Sigmoid colon (tissue), 7 donors: ENCODE measurements around the gene APOL3. TPM values are rescaled to one million over a fixed set of nuclear protein-coding genes. Genes with fewer than 3 reads are reported as not detected.
A peak's percentile ranks its signal among the peaks of the same experiment; 100 is the strongest.
"Not testable (repeated sequence)": the region's sequence is repeated elsewhere in the genome, so short reads cannot be mapped to it uniquely, and the experiment has no call there.

ENCODE experiments used
- DNase-seq: peaks from one replicate; pipeline ENCODE4 v3.0.0-alpha.2; 2019
- H3K27ac ChIP-seq, 4 donors: fragments of 200-600 bp; sonication (generic); one replicate each; pipeline ENCODE4 v1.5.1; 2016 to 2019; ENCODE audit warnings: mild to moderate bottlenecking in 1 of 4
- H3K27me3 ChIP-seq, 3 donors: fragments of 200-600 bp; sonication (generic); one replicate each; pipeline ENCODE4 v1.5.1; 2019; ENCODE audit warnings: mild to moderate bottlenecking in 1 of 3
- H3K36me3 ChIP-seq, 4 donors: fragments of 200-600 bp; sonication (generic); one replicate each; pipeline ENCODE4 v1.5.1; 2016 to 2019
- H3K4me1 ChIP-seq, 4 donors: fragments of 200-600 bp; sonication (generic); one replicate each; pipeline ENCODE4 v1.5.1; 2017 to 2019
- H3K4me3 ChIP-seq, 4 donors: fragments of 200-600 bp; sonication (generic); one replicate each; pipeline ENCODE4 v1.5.1; 2017 to 2019; ENCODE audit warnings: mild to moderate bottlenecking in 2 of 4, moderate library complexity in 1 of 4
- H3K9me3 ChIP-seq, 4 donors: fragments of 200-600 bp in 3 of 4; sonication (generic) in 3 of 4; one replicate each; pipeline versions ENCODE4 v1.5.1 to v1.6.1; 2013 to 2019
- CTCF ChIP-seq, 4 experiments: fragments of 450-650 bp in 3 of 4; fragments of 200-600 bp in 1 of 4; IDR thresholded peaks; one replicate each; pipeline ENCODE4 v1.5.1; 2016 to 2019; ENCODE audit warnings: antibody characterized with exemption in 4 of 4, mild to moderate bottlenecking in 3 of 4, moderate library complexity in 2 of 4
- EP300 ChIP-seq, 4 donors: sonication (generic); formaldehyde crosslinking; IDR thresholded peaks; one replicate each; pipeline ENCODE4 v1.6.1; 2017; ENCODE audit warnings: antibody characterized with exemption in 4 of 4
- POLR2A ChIP-seq, 2 donors: fragments of 450-650 bp; IDR thresholded peaks; one replicate each; pipeline ENCODE4 v1.6.1; 2016; ENCODE audit warnings: antibody characterized with exemption in 2 of 2, mild to moderate bottlenecking in 2 of 2, moderate library complexity in 2 of 2
- POLR2AphosphoS5 ChIP-seq, 4 donors: sonication (generic); formaldehyde crosslinking; IDR thresholded peaks; one replicate each; pipeline ENCODE4 v1.6.1; 2017; ENCODE audit warnings: antibody characterized with exemption in 4 of 4
- WGBS, 2 donors: extraction: QIAGEN DNeasy Blood & Tissue Kit; methylation state at CpG; one replicate each; pipeline ENCODE4 v1.1.7; 2013; 5-methylcytosine and 5-hydroxymethylcytosine counted together
- intact Hi-C: fragments of 100-400 bp; cut with DNase I; formaldehyde crosslinking; loops from one replicate; pipeline ENCODE4 v1.15.1; 2023
- polyA plus RNA-seq, 3 donors: library from polyadenylated mRNA; stranded (reverse); fragments of 200-250 nt; gene quantifications; one replicate each; pipeline ENCODE4 v1.2.3, GENCODE V29; 2013
- total RNA-seq, 4 donors: library from RNA; depleted of rRNA; stranded (reverse); fragments of >200 nt; gene quantifications; one replicate each; pipeline ENCODE4 v1.1.0, GENCODE V29; 2016
- donor health status: healthy with polysubstance abuse.
- donor health status: Bipolar disorder and iron deficiency.
- donor health status: healthy.

The APOL3 gene
- total and polyA plus RNA-seq, 7 donors: 7.4 to 48.9 (median 27.4) TPM

- H3K9me3 ChIP-seq: no peaks in the 10 kb centered on the region
- H3K27ac ChIP-seq: peak overlapping the region; percentile 80 to 87 (median 84)
- H3K27me3 ChIP-seq: no peaks in the 10 kb centered on the region
- 78 to 85% methylated on average over 11 of the region's 11 CpGs for WGBS, 2 donors
- no peak for TF ChIP-seq POLR2AphosphoS5 (IDR thresholded peaks at IDR 0.05)
- no peak for TF ChIP-seq EP300 (IDR thresholded peaks at IDR 0.05)
- H3K4me1 ChIP-seq: peaks cover 0 to 12% (median 7%) of the 10 kb centered on the region in 4 donors
- DNase-seq: no peak
- H3K4me3 ChIP-seq: no peak overlapping the region
- no peaks in the 10 kb centered on the region for H3K36me3 ChIP-seq
- intact Hi-C loops: loop anchor here (1.0 to 5.0 kb wide), 7 partner anchors 59 to 772 kb away; partner anchors contain the start of gene RBFOX2
Measured at GRCh38 chr22:36124666-36125065, 35.9 kb downstream of the APOL3 start.

GRCh38 chr22:36123673-36124630, 36.6 kb downstream of the APOL3 start:
- Histone ChIP-seq H3K27me3 (no peaks in the 10 kb centered on the region), H3K4me3 (peak overlapping the region in 3 of 4 donors; percentile 22 to 39 (median 30)), H3K9me3 (no peaks in the 10 kb centered on the region), H3K4me1 (peaks cover 0 to 12% (median 7%) of the 10 kb centered on the region in 4 donors), H3K36me3 (no peaks in the 10 kb centered on the region), H3K27ac (peak overlapping the region; percentile 80 to 87 (median 84))
- 23 to 34% methylated on average over 50 of the region's 50 CpGs for WGBS, 2 donors
- DNase-seq: peak; percentile 98
- intact Hi-C loops: loop anchor here (1.0 to 5.0 kb wide), 7 partner anchors 59 to 772 kb away; partner anchors contain the start of gene RBFOX2
- TF ChIP-seq POLR2A (IDR thresholded peaks at IDR 0.05) (no peak), CTCF (IDR thresholded peaks at IDR 0.05) (peak; percentile 96 to 100 (median 98)), POLR2AphosphoS5 (IDR thresholded peaks at IDR 0.05) (peak; percentile 34 to 82 (median 52)), EP300 (IDR thresholded peaks at IDR 0.05) (peak in 2 of 4 donors; percentile 37 to 41)

- intact Hi-C loops: loop anchor here (5.0 kb wide), 4 partner anchors 93 to 768 kb away; partner anchors contain the start of gene RBFOX2
Measured at GRCh38 chr22:36120621-36121351, 39.8 kb downstream of the APOL3 start.

GRCh38 chr22:36117053-36117554, 43.5 kb downstream of the APOL3 start:
- no peak overlapping the region for H3K4me3 ChIP-seq
- WGBS, 2 donors: 83 to 88% methylated on average over 9 of the region's 9 CpGs
- H3K9me3 ChIP-seq: no peaks in the 10 kb centered on the region
- DNase-seq: peak; percentile 46
- H3K27ac ChIP-seq: no peak overlapping the region
- intact Hi-C loops: no loop called here
- no peaks in the 10 kb centered on the region for H3K27me3 ChIP-seq
- no peaks in the 10 kb centered on the region for H3K36me3 ChIP-seq
- TF ChIP-seq EP300 (IDR thresholded peaks at IDR 0.05) (no peak), CTCF (IDR thresholded peaks at IDR 0.05) (no peak), POLR2AphosphoS5 (IDR thresholded peaks at IDR 0.05) (no peak), POLR2A (IDR thresholded peaks at IDR 0.05) (no peak)
- H3K4me1 ChIP-seq: no peaks in the 10 kb centered on the region

More at GRCh38 chr22:36120621-36121351, 39.8 kb downstream of the APOL3 start:
- H3K9me3 ChIP-seq, H3K27me3 ChIP-seq, H3K36me3 ChIP-seq, H3K27ac ChIP-seq, H3K4me3 ChIP-seq: not testable (repeated sequence)
- peaks cover 0 to 12% (median 7%) of the 10 kb centered on the region in 4 donors for H3K4me1 ChIP-seq
- WGBS, 2 donors: 59 to 76% methylated on average over 6 of the region's 6 CpGs
- peak; percentile 15 for DNase-seq

- 82 to 92% methylated on average over 2 of the region's 2 CpGs for WGBS, 2 donors
- intact Hi-C loops: no loop called here
- no peak for TF ChIP-seq POLR2A (IDR thresholded peaks at IDR 0.05)
- no peak for TF ChIP-seq EP300 (IDR thresholded peaks at IDR 0.05)
- TF ChIP-seq CTCF (IDR thresholded peaks at IDR 0.05): no peak
- no peak for TF ChIP-seq POLR2AphosphoS5 (IDR thresholded peaks at IDR 0.05)
- peak; percentile 20 for DNase-seq
- H3K4me1 ChIP-seq: no peaks in the 10 kb centered on the region
- no peaks in the 10 kb centered on the region for H3K36me3 ChIP-seq
- H3K27ac ChIP-seq: no peak overlapping the region
- no peaks in the 10 kb centered on the region for H3K27me3 ChIP-seq
- no peak overlapping the region for H3K4me3 ChIP-seq
- no peaks in the 10 kb centered on the region for H3K9me3 ChIP-seq
Measured at GRCh38 chr22:36116127-36116526, 44.4 kb downstream of the APOL3 start.
